Uterus (tissue), 4 donors: ENCODE results near the gene TSGA10IP. TPM values are rescaled to one million over a fixed set of nuclear protein-coding genes. Genes with fewer than 3 reads are reported as not detected.
"Not testable (repeated sequence)": the region's sequence is repeated elsewhere in the genome, so short reads cannot be mapped to it uniquely, and the experiment has no call there.

Source experiments
- DNase-seq, 2 donors: peaks; one replicate each; pipeline ENCODE4 v3.0.0-alpha.2; 2019 to 2020
- H3K27ac ChIP-seq, 2 donors: fragments of 200-600 bp; sonication (generic); 1 replicate in 1 of 2; 2 replicates in 1 of 2; pipeline ENCODE4 v1.5.1; 2016 to 2018
- H3K27me3 ChIP-seq, 2 donors: fragments of 200-600 bp; sonication (generic); one replicate each; pipeline ENCODE4 v1.5.1; 2018 to 2019; ENCODE audit warnings: control low read depth in 1 of 2
- H3K36me3 ChIP-seq, 2 donors: fragments of 200-600 bp; sonication (generic); one replicate each; pipeline ENCODE4 v1.5.1; 2019; ENCODE audit warnings: control low read depth in 1 of 2
- H3K4me1 ChIP-seq, 2 donors: fragments of 200-600 bp; sonication (generic); one replicate each; pipeline ENCODE4 v1.5.1; 2018 to 2019; ENCODE audit warnings: control low read depth in 1 of 2
- H3K4me3 ChIP-seq, 2 donors: fragments of 200-600 bp; sonication (generic); 1 replicate in 1 of 2; 2 replicates in 1 of 2; pipeline ENCODE4 v1.5.1; 2018 to 2019; ENCODE audit warnings: mild to moderate bottlenecking in 1 of 2
- H3K9me3 ChIP-seq, 2 donors: fragments of 200-600 bp; sonication (generic); one replicate each; pipeline ENCODE4 v1.5.1; 2019; ENCODE audit warnings: control low read depth in 1 of 2
- POLR2A ChIP-seq, 2 donors: fragments of 450-650 bp; IDR thresholded peaks; one replicate each; pipeline ENCODE4 v1.6.1; 2016; ENCODE audit warnings: antibody characterized with exemption in 2 of 2, mild to moderate bottlenecking in 1 of 2, moderate library complexity in 1 of 2
- intact Hi-C: fragments of 100-400 bp; cut with DNase I; formaldehyde crosslinking; loops from one replicate; pipeline ENCODE4 v1.15.1; 2023; ENCODE audit warnings: low total_unique reads
- total RNA-seq, 4 donors: library from RNA; depleted of rRNA in 3 of 4; stranded (reverse); fragments of >200 nt in 3 of 4; gene quantifications; one replicate each; pipeline versions ENCODE4 v1.1.0 to v1.2.4, GENCODE V29; 2014 to 2023
- TF ChIP-seq, protein P1 (sequence below), 4 experiments: fragments of 200-600 bp in 2 of 4; fragments of 450-650 bp in 2 of 4; sonication (generic) in 2 of 4; IDR thresholded peaks; one replicate each; pipeline ENCODE4 v1.5.1; 2016 to 2019; ENCODE audit warnings: antibody characterized with exemption in 4 of 4, mild to moderate bottlenecking in 2 of 4, moderate library complexity in 1 of 4
- donor health status: DM: yes; HTN: yes; CAD: no.

The TSGA10IP gene
- total RNA-seq, 4 donors from 2014 or later: not detected

DNA sequence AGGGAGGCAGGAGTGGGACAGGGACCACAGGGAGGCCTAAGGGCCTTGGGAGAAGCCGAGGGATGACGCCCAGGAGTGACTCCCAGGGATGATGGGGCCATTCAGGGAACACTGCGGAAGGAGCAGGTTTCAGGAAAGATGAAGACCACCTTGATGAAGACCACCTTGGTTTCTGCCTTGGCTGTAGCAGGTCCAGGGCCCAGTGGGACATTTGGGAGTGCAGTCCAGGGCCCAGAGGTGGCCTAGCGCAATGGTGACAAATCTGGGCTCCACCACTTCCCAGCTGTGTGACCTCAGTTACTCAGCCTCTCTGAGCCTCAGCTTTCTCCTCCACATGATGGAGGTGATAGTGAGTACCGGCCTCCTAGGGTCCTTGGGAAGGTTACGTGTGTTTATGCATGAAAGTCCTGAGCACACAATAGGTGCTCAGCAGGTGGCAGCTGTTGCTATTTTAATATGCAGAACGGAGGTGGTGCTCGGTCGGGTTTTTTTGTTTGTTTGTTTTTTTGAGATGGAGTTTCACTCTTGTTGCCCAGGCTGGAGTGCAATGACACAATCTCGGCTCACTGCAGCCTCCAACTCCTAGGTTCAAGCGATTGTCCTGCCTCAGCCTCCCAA is 770 bp downstream of the TSGA10IP start:
- no peak for TF ChIP-seq POLR2A (IDR thresholded peaks at IDR 0.05)
- TF ChIP-seq, protein P1, sequence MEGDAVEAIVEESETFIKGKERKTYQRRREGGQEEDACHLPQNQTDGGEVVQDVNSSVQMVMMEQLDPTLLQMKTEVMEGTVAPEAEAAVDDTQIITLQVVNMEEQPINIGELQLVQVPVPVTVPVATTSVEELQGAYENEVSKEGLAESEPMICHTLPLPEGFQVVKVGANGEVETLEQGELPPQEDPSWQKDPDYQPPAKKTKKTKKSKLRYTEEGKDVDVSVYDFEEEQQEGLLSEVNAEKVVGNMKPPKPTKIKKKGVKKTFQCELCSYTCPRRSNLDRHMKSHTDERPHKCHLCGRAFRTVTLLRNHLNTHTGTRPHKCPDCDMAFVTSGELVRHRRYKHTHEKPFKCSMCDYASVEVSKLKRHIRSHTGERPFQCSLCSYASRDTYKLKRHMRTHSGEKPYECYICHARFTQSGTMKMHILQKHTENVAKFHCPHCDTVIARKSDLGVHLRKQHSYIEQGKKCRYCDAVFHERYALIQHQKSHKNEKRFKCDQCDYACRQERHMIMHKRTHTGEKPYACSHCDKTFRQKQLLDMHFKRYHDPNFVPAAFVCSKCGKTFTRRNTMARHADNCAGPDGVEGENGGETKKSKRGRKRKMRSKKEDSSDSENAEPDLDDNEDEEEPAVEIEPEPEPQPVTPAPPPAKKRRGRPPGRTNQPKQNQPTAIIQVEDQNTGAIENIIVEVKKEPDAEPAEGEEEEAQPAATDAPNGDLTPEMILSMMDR (IDR thresholded peaks at IDR 0.05): no peak
- Histone ChIP-seq H3K4me1 (no peaks in the 10 kb centered on the region), H3K36me3 (no peaks in the 10 kb centered on the region), H3K27me3 (no peaks in the 10 kb centered on the region), H3K9me3 (no peaks in the 10 kb centered on the region), H3K27ac (no peak overlapping the region), H3K4me3 (no peak overlapping the region)
- intact Hi-C loops: no loop called here
- no peak for DNase-seq

GRCh38 chr11:65946655-65947054 is 1.4 kb downstream of the TSGA10IP start:
- intact Hi-C loops: no loop called here
- H3K27me3 ChIP-seq: no peaks in the 10 kb centered on the region
- no peaks in the 10 kb centered on the region for H3K36me3 ChIP-seq
- TF ChIP-seq, protein P1 (IDR thresholded peaks at IDR 0.05): no peak
- no peak for TF ChIP-seq POLR2A (IDR thresholded peaks at IDR 0.05)
- H3K9me3 ChIP-seq: no peaks in the 10 kb centered on the region
- no peaks in the 10 kb centered on the region for H3K4me1 ChIP-seq
- H3K27ac ChIP-seq: no peak overlapping the region
- no peak for DNase-seq
- no peak overlapping the region for H3K4me3 ChIP-seq

DNA sequence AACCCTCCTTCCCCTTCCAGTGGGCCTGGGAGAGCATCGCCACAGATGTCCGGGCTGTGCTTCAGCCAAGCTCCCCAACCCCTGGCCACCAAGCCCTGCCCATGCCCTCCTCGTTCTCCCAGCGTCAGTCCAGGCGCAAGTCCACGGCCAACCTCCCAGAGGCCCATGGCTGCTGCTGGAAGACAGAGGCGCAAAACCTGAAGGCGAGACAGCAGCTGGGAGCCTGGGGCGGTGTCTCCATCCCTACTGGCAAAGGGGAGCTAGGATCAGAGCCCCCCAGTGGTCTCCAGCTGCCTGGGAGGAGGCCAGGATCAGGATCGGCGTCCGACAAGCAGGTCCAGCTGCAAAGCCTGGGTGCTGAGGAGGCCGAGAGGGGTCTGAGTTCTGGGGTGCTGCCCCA is 1.9 kb downstream of the TSGA10IP start:
- Histone ChIP-seq H3K27me3 (no peaks in the 10 kb centered on the region), H3K27ac (no peak overlapping the region), H3K4me1 (no peaks in the 10 kb centered on the region), H3K4me3 (no peak overlapping the region), H3K36me3 (no peaks in the 10 kb centered on the region), H3K9me3 (no peaks in the 10 kb centered on the region)
- TF ChIP-seq, protein P1 (IDR thresholded peaks at IDR 0.05): no peak
- TF ChIP-seq POLR2A (IDR thresholded peaks at IDR 0.05): no peak
- intact Hi-C loops: no loop called here
- DNase-seq: no peak

GRCh38 chr11:65947603-65948125 is 2.4 kb downstream of the TSGA10IP start:
- intact Hi-C loops: no loop called here
- no peak for DNase-seq

GRCh38 chr11:65950711-65951110 is 5.4 kb downstream of the TSGA10IP start:
- DNase-seq, H3K36me3 ChIP-seq, intact Hi-C loops, H3K4me1 ChIP-seq, H3K4me3 ChIP-seq, H3K27me3 ChIP-seq, H3K9me3 ChIP-seq, H3K27ac ChIP-seq: not testable (repeated sequence)

More at GRCh38 chr11:65947603-65948125, 2.4 kb downstream of the TSGA10IP start:
- Histone ChIP-seq H3K36me3 (no peaks in the 10 kb centered on the region), H3K27me3 (no peaks in the 10 kb centered on the region), H3K4me3 (no peak overlapping the region), H3K4me1 (no peaks in the 10 kb centered on the region), H3K9me3 (no peaks in the 10 kb centered on the region), H3K27ac (no peak overlapping the region)
- TF ChIP-seq, protein P1 (IDR thresholded peaks at IDR 0.05): no peak
- TF ChIP-seq POLR2A (IDR thresholded peaks at IDR 0.05): no peak

GRCh38 chr11:65951641-65952040 is 6.4 kb downstream of the TSGA10IP start:
- H3K27ac ChIP-seq, H3K27me3 ChIP-seq, intact Hi-C loops, H3K9me3 ChIP-seq, H3K4me3 ChIP-seq, DNase-seq, H3K36me3 ChIP-seq, H3K4me1 ChIP-seq: not testable (repeated sequence)
